ENCODE measurements around the gene PLCH2. TPM values are rescaled to one million over a fixed set of nuclear protein-coding genes. Genes with fewer than 3 reads are reported as not detected.

Gene PLCH2
- total RNA-seq, 6 experiments from 2014 or later = 0.09 to 0.34 (median 0.18) TPM; not detected in 1

GRCh38 chr1:2442661-2443060 is 33.4 kb upstream of the PLCH2 start:
- peaks cover 5% of the 10 kb centered on the region; the same call in 1 of the 2 replicates for H3K9me3 Mint-ChIP-seq
- H3K27ac Mint-ChIP-seq = no peak overlapping the region
- peaks cover 14% of the 10 kb centered on the region for H3K27me3 Mint-ChIP-seq (ENCODE audit: insufficient read depth)

GRCh38 chr1:2443277-2444137 is 32.6 kb upstream of the PLCH2 start:
- Mint-ChIP-seq H3K4me1 (ENCODE audit: low read depth) (no peaks in the 10 kb centered on the region), H3K36me3 (ENCODE audit: low read depth) (no peaks in the 10 kb centered on the region), H3K27me3 (ENCODE audit: insufficient read depth) (peaks cover 18% of the 10 kb centered on the region), H3K9me3 (peaks cover 5% of the 10 kb centered on the region; the same call in 1 of the 2 replicates), H3K4me3 (no peak overlapping the region), H3K27ac (no peak overlapping the region)
- no peak for DNase-seq
- peak; percentile 44 for TF ChIP-seq CTCF (IDR thresholded peaks at IDR 0.05)

More at GRCh38 chr1:2442661-2443060, 33.4 kb upstream of the PLCH2 start:
- no peaks in the 10 kb centered on the region for H3K36me3 Mint-ChIP-seq (ENCODE audit: low read depth)
- H3K4me3 Mint-ChIP-seq = no peak overlapping the region
- no peak for TF ChIP-seq CTCF (IDR thresholded peaks at IDR 0.05)
- no peak for DNase-seq
- no peaks in the 10 kb centered on the region for H3K4me1 Mint-ChIP-seq (ENCODE audit: low read depth)

- Mint-ChIP-seq H3K9me3 (peaks cover 5% of the 10 kb centered on the region; the same call in 1 of the 2 replicates), H3K27ac (no peak overlapping the region), H3K27me3 (ENCODE audit: insufficient read depth) (peaks cover 18% of the 10 kb centered on the region), H3K4me3 (no peak overlapping the region), H3K36me3 (ENCODE audit: low read depth) (no peaks in the 10 kb centered on the region), H3K4me1 (ENCODE audit: low read depth) (no peaks in the 10 kb centered on the region)
- TF ChIP-seq CTCF (IDR thresholded peaks at IDR 0.05) = no peak
- no peak for DNase-seq
Measured at GRCh38 chr1:2444138-2444591, 31.9 kb upstream of the PLCH2 start.

GRCh38 chr1:2445162-2445822 is 30.8 kb upstream of the PLCH2 start:
- H3K9me3 Mint-ChIP-seq = peaks cover 5% of the 10 kb centered on the region; the same call in 1 of the 2 replicates

More at GRCh38 chr1:2445162-2445822, 30.8 kb upstream of the PLCH2 start:
- Mint-ChIP-seq H3K27ac (no peak overlapping the region), H3K4me1 (ENCODE audit: low read depth) (no peaks in the 10 kb centered on the region; the same call in 1 of the 2 replicates), H3K27me3 (ENCODE audit: insufficient read depth) (peaks cover 18% of the 10 kb centered on the region), H3K36me3 (ENCODE audit: low read depth) (no peaks in the 10 kb centered on the region), H3K4me3 (no peak overlapping the region)
- no peak for DNase-seq
- TF ChIP-seq CTCF (IDR thresholded peaks at IDR 0.05) = no peak

Measured in HFFc6 (cell line).